IPS-NIHi7 (cell line): Measurements from ENCODE around the gene MRS2.
"Not testable (repeated sequence)": the region's sequence is repeated elsewhere in the genome, so short reads cannot be mapped to it uniquely, and the experiment has no call there.

ENCODE experiments used
- DNase-seq: peaks from one replicate; pipeline ENCODE4 v3.0.0; 2012; ENCODE audit warnings: mixed read lengths; ENCODE audit errors: extremely low spot score

MRS2 gene

DNA sequence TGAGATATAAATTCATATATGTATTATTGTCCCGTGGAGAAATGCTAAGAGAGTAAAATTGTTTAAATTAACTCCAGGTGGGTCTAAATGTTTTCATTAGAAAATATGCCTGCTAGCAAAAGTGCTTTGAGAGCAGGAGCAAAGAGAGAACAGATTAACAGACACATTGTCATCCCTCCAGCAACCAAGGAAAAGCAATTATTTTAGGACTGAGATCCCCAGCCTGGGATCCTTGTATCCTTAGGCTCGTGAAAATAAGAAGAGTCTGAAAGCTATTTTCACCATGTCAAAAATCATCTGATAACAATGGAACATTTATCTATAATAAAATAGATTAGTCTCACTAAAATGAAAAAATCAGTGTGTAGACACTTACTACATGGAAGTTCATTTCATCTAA is 11.5 kb upstream of the MRS2 start:
- DNase-seq = no peak

DNA sequence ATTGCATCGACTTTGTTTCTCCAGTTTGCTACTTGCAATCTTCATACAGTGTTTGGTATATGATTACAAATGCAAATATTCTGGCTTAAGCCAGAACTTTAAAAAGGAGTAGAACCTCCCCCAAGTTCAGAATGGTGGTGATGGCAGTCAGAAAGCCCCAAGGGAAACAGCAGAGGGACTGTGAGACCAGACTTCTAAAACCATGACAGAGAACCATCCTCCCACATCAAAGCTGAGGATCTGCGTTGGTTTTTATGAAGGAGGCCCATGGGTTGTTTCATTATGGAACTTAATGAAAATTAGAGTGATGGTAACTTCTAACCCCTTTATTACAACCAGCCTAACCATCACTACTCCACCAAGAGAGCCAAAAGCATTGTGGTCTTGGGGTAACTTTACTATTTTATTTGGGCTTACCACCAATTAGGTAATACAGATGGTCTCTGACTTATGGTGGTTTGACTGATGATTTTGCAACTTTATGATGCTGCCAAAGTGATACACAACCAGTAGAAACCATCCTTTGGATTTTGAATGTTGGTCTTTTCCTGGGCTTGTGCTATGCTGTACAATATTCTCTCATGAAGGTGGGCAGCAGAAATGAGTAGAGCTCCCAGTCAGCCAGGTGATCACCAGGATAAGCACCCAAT is 10.9 kb upstream of the MRS2 start:
- no peak for DNase-seq

DNA sequence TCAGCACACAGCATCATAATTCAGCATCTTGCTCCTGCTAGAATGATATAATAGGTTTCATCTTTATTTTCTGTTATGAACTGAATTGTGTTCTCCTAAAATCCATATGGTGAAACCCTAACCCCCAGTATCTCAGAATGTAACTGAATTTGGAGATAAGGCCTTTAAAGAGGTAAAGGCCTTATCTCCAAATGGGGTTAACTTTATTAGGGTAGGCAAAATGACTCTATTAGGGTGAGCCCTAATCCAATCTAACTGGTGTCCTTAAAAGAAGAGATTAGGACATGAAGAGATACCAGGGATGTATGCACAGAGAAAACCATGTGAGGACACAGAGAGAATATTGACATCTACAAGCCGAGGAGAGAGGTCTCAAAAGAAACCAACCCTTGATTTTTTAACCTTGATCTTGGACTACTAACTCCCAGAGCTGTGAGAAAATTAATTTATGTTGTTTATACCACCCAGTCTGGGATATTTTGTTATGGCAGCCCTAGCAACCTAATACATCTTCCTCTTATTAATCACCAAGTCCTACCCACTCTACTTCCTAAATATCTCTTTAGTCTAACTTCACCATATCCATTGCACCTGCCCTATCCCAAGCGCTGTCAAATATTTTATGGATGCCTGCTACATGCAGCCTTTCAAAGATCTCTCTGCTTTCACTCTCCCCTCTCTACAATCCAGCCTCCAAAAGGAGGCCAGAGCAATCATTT is 8.5 kb upstream of the MRS2 start:
- no peak for DNase-seq

DNA sequence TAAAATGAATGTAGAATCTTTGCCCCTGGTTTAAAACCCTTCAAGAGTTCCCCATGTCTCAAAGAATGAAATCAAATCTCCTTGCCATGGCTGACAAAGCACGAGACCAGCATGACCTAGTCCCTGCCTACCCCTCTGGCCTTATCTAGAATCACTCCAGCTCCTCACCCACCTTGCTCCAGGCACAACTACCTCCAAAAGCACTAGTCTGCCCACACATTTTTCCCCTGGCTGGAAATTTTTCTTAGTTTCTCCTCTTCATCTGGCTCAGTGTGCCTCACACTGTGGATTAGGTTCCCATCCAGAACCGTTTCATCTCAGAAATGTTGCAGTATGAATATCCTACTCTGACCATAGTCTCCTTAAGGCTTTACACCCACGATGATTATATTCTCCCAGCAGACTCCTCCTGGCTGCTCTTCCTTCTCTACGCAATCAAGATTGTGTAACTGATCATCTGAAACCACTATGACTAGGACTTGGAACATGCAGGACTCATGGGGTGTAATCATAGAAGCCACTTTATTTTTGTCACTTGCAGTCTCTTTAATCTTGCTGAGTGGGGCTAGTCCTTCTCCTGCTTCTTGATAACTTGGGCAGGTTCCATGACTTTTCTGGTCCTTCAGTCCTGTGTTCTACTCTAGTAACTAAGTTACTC is 7.8 kb upstream of the MRS2 start:
- no peak for DNase-seq

DNA sequence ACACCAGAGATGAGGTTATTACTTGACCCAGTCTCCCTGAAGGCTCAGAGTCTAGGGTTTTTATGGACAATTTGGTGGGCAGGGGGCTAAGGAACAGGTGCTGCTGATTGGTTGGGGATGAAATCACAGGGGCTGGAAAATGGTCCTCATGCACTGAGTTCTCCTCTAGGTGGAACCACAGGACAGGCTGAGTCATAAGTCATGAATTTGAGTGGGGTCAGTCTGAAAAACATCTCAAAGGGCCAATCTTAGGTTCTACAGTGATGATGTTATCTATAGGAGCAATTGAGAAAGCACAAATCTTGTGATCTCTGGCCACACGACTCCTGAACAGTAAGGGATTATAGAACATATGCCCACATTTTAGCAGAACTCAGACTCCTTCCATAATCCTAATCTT is 5.9 kb upstream of the MRS2 start:
- DNase-seq = no peak

DNA sequence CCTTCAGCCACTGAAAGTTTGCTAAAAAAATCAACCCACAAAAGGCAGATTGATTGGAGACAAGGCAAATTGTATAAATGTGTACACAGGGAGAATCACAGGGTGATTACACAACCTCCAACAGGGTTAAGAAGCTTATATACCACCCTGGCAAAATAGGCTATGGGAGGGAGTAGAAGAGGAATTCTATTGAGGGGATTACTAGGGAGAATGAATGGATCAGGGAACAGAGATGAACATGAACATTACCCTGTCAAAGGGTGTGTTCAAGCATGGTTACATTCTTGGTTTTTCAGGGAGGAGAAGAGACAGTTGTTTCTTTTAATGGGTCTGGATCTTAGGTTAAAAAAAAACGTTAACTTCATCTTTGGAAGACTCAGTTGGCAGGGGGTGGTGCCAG is 5.1 kb upstream of the MRS2 start:
- no peak for DNase-seq

DNA sequence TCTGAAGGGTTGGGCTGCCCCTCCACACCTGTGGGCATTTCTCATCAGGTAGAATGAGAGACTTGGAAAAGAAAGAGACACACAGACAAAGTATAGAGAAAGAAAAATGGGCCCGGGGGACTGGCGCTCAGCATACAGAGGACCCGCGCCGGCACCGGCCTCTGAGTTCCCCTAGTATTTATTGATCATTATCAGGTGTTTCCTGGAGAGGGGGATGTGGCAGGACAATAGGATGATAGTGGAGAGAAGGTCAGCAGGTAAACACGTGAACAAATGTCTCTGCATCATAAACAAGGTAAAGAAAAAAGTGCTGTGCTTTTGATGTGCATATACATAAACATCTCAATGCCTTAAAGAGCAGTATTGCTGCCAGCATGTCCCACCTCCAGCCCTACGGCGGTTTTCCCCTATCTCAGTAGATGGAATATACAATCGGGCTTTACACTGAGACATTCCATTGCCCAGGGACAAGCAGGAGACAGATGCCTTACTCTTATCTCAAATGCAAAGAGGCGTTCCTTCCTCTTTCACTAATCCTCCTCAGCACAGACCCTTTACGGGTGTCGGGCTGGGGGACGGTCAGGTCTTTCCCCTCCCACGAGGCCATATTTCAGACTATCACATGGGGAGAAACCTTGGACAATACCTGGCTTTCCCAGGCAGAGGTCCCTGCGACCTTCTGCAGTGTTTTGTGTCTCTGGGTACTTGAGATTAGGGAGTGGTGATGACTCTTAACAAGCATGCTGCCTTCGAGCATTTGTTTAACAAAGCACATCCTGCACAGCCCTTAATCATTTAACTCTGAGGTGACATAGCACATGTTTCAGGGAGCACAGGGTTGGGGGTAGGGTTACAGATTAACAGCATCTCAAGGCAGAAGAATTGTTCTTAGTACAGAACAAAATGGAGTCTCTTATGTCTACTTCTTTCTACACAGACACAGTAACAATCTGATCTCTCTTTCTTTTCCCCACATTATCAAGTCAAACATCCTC is 2.4 kb upstream of the MRS2 start:
- not testable (repeated sequence) for DNase-seq

DNA sequence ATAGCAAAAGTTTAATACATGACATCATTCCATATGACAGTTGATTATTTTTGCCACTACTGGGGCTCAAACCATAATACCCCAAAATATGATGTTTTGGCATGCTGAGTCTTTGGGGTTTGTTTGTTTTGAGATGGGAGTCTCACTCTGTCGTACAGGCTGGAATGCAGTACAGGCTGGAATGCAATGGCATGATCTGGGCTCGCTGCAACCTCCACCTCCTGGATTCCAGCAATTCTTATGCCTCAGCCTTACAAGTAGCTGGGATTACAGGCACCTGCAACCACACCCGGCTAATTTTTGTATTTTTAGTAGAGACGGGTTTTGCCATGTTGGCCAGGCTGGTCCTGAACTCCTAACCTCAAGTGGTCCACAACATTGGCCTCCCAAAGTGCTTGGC is 1.3 kb upstream of the MRS2 start:
- DNase-seq = no peak

DNA sequence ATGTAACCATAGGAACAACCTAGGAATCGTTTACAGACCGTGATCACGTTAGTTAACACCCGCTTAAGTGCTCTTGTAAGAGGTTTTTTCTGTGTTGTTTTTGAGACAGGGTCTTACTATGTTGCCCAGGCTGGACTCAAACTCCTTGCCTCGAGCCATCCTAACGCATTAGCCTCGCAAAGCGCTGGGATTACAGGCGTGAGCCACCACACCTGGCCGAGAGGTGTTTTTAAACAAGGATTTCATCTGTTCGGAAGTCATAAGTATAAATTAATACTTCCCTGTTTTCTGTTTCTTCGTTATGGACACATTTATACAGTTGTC is 727 bp downstream of the MRS2 start:
- DNase-seq = no peak

DNA sequence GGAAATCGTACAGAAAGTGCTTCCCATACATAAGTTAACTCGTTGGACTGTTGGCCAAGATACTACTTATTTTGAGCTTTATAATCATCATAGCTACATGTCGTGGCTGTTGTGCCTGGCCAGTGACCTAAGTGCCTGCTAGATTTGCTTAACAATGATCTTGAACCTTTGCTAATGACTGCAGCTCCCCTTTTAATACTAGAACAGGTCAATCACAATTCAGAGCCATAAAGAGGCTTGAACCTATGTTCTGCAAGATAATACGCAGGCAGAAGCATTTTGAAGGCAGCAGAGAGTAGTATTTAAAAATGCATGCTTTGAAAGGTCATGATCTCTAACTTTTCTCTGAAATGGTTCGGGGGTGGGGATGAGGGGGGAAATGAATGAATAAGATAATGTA is 2.5 kb downstream of the MRS2 start:
- DNase-seq = no peak

DNA sequence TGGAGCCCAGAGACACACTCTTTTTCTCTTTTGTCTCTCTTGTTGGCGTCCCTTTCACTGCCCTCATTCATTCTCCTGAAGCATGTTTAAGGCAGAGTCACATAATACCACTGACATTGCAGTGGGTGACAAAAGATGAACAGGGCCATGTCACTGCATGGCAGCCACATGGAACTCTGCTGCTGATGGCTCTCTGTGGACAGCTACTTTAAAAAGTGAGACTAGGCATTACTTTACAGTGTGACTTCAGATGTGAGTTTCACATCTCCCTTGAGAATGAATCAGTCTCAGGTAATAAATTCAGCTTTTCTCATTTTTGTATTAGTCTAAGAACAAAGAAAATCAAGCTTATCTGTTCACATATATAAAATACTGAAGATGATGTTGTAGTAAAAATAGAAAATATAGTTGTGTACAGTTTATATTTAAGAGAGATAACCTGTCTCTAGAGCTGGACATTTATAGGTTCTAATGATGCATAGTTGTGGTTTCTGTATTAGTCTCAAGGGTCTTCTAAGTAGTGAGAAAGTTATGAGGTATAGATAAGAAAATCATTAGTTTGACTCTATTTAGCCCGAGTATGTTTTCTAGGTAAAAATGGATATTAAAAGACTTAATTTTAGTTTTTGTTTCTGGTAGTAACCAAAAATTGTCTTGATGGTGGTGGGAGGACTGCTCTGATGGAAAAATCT is 6.1 kb downstream of the MRS2 start:
- DNase-seq = no peak

DNA sequence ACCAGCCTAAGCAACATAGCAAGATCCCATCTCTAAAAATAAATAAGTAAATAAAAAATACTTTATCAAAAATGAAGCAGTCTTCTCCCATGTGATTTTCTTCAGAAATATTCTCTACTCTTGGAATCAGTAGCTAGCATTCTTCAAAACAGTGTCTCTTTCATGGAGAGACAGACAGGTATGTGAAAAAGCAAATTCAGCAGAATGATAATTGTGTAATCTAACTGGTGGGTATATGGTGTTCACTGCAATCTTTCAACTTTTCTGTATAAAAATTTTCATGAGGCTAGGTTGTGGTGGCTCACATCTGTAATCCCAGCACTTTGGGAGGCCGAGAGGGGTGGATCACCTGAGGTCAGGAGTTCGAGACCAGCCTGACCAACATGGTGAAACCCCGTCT is 7.9 kb downstream of the MRS2 start:
- DNase-seq = no peak

DNA sequence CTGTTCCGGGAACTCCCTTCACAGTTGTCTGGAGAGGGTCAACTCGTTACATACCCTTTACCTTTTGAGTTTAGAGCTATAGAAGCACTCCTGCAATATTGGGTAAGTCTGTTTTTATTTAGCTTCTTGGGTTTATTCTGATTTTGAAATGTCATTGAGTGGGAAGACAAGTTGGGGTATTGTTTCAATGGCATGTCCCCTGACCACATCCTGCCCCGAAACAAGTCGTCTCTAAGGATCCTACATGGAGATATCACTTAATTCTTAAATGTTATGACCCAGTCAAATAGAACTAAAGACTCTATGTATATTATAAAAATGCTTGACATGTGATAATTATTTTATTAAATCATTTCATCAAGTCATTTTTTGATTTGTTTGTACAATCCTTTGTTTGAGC is 9.6 kb downstream of the MRS2 start:
- no peak for DNase-seq

DNA sequence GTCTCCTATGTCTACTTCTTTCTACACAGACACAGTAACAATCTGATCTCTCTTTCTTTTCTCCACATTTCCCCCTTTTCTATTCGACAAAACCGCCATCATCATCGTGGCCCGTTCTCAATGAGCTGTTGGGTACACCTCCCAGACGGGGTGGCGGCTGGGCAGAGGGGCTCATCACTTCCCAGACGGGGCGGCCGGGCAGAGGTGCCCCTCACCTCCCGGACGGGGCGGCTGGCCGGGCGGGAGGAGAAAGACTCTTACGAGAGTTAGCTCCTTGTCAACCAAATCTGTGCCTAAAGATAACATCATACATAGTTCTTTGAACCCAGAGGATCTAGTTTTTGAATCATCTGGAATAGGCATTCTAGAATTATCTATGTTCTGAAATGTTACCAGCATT is 11.8 kb downstream of the MRS2 start:
- DNase-seq = not testable (repeated sequence)

DNA sequence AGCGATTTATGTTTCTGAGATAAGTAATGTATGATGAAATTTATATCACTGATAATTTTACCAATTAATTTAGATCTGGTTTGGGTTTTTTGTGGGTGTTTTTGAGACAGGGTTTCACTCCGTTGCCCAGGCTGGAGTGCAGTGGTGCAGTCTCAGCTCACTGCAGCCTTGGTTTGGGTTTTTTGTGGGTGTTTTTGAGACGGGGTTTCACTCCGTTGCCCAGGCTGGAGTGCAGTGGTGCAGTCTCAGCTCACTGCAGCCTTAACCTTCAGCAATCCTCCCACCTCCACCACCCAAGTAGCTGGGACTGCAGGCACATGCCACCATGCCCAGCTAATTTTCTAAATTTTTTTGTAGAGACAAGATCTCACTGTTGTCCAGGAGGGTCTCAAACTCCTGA is 13.0 kb downstream of the MRS2 start:
- no peak for DNase-seq

DNA sequence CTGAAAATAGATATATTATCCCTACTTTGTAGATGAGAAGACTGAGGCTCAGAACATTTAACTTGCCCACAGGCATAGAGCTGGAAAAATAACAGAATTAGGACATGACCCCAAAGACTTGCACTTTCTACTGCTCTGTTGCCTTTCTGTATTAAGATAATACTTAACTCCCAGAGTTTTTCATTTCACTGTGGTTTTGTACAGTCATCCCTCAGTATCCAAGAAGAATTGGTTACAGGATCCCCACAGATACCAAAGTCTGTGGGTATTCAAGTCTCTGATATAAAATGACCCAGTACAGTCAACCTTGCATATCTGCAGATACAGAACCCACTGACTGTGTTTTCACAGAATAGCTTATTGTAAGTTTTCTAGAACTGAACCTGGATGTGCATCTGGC is 16.8 kb downstream of the MRS2 start:
- DNase-seq = no peak

DNA sequence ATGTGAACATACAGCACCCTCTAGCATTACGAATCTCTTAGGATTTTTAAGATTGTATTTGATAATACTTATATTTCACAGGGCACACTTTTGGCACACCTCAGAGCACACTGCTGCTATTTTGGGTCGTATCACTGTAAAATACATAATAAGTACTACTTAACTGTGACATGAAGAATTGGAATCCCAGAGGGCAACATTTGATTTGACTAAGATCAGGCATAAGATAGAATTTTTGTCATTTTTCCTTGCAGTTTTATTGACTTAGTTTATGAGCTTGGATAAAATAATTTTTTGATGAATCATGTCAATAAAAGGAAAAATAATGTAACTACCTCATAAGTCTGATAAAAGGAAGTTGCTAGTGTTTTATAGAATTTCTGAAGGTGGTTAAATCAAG is 22.4 kb downstream of the MRS2 start:
- DNase-seq = no peak

DNA sequence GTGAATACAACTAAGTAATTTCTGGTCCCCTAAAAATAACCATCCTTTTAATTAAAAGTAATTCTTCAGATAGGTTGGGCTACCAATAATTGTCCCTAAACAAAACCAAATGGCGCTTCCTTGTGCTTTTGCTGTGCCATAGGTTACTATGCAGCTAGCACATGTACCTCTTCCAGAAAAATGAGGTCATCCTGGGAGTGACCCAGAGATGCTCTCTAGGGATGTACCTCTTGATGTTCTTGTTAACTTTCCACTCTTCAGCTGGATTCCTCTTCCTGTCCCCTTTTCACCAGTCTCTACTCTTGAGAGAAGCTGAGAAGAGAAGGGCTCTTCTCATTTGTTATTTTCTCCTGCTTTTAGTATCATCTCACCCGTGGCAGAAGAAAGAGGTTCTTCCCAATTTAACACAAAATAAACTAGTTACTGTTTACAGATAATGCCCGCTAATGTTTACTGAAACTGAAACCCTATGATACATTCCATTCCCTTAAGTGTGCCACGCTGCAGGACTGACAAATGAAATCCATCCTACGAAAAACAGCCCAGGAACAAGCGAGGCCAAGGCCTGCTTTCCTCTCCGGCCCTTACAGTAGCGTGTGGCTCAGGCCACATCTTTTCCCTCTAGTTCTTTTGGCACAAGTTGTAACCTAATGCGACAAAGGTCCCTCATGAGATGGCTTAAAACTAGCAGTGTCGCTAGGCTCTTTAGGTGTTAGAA is 24.2 kb downstream of the MRS2 start:
- no peak for DNase-seq

DNA sequence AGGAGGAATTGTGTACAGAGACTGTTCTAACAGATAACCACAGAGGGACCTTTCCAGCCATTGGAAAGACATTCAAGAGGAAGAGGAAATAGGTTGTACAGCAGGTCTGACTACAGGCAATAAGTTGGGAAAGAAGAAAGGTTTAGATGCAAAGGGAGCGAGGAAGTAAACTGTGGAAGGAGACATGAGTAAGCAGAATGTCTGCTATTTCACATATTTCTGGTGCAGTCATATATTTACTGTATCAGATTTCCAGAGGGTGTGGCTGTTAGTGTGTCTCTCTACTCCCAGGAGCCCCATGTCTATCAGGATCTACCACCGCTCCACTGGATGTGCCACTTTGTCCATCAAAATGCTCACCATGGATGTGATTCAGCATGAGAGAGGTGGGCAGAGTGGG is 25.9 kb downstream of the MRS2 start:
- DNase-seq = no peak

DNA sequence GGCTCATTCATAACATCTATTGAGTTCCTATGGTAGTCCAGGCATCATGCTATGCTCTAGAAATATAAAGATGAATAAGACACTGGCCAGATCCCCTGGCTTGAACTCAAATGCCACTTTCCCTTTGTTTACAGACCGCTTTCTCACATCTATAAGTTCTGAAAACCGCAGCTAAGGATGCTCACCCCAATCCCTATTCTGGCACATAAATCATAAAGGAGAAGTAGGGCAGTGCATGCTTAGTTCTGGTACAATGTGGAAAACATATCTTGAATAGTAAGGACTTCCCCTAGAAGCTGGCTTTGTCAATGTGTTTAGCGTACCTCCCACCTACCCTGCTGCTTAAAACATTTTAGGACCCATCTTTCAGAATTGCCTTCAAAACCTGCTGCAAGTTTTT is 26.4 kb downstream of the MRS2 start:
- DNase-seq = no peak

DNA sequence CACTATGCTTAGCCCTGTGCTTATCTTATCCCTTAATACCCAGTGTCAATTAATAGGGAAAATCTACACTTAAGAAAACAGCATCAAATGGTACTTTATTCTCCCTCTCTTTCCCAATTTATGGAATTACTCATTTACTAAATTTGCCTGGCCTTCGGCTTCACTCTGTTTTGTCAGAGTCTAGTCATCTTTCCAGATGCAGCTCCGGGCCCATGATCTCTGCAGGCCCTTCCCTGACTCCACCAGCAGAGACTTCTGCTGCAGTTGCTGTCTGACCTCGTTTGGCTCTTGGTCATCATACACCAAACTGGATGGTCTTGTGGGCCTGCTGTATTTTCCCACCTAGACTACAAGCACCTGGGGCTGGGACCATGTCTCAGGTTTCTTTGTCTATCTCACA is 27.4 kb downstream of the MRS2 start:
- DNase-seq = no peak
